ENCODE data around the gene SUN5.

Gene SUN5

DNA sequence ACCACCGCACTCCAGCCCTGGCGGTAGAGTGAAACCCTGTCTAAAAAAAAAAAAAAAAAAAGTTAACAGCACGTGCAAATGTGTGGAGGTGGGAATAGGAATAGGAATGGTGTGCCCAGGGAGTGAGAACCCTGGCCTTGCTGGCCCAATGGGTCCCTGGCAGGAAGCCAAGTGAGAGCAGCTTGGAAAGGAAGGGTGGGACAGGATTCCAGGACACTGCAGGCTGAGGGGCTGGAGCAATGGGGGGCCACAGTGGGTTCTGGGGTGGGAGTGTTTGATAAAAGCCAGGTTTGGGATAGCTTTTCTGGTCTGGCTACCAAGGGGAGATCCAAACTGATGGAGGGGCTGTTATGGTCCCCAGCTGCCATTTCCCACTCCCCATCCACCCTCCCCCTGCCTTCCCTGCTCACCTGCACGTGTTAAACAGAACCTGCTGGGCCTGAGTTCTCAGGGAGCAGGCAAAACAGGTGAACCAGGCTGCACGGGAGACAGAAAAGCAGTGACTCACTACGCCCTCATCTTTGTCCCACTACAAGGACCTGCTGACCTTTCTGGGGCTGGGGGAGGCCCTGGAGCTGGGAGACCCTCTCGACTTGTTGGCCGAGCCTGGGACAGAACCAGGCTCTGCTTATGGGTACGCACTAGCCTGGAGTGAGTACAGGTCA, 3.3 kb downstream of the SUN5 start:
- H3K9me2 ChIP-seq (replicated peaks; ENCODE audit: control insufficient read depth, low read length), result no peaks in the 10 kb centered on the region
- TF ChIP-seq, protein P1, sequence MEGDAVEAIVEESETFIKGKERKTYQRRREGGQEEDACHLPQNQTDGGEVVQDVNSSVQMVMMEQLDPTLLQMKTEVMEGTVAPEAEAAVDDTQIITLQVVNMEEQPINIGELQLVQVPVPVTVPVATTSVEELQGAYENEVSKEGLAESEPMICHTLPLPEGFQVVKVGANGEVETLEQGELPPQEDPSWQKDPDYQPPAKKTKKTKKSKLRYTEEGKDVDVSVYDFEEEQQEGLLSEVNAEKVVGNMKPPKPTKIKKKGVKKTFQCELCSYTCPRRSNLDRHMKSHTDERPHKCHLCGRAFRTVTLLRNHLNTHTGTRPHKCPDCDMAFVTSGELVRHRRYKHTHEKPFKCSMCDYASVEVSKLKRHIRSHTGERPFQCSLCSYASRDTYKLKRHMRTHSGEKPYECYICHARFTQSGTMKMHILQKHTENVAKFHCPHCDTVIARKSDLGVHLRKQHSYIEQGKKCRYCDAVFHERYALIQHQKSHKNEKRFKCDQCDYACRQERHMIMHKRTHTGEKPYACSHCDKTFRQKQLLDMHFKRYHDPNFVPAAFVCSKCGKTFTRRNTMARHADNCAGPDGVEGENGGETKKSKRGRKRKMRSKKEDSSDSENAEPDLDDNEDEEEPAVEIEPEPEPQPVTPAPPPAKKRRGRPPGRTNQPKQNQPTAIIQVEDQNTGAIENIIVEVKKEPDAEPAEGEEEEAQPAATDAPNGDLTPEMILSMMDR (IDR thresholded peaks at IDR 0.05; ENCODE audit: low read depth, low read length, poor library complexity, severe bottlenecking), result no peak
- no peak for TF ChIP-seq EZH2phosphoT487 (IDR thresholded peaks at IDR 0.05; ENCODE audit: borderline replicate concordance, low read length)
- no peak overlapping the region for H3K4me2 ChIP-seq (ENCODE audit: low read length)
- no peaks in the 10 kb centered on the region for H3K4me1 ChIP-seq (ENCODE audit: control insufficient read depth, low read length)
- no peaks in the 10 kb centered on the region for H3K9me3 ChIP-seq (ENCODE audit: control insufficient read depth, insufficient read depth, low read length)
- no peak overlapping the region for H3K27ac ChIP-seq (ENCODE audit: low read depth, low read length)
- H3F3A ChIP-seq (ENCODE audit: control insufficient read depth, insufficient read depth), result no peaks in the 10 kb centered on the region
- H4K20me1 ChIP-seq (ENCODE audit: control insufficient read depth, insufficient read depth, low read depth, low read length), result no peaks in the 10 kb centered on the region
- no peak overlapping the region for H3K4me3 ChIP-seq (ENCODE audit: low read length)
- H3K79me2 ChIP-seq (ENCODE audit: control insufficient read depth, low read length), result no peaks in the 10 kb centered on the region
- no peaks in the 10 kb centered on the region; the same call in 1 of the 2 replicates for H3K27me3 ChIP-seq (ENCODE audit: control insufficient read depth, low read length)
- no peaks in the 10 kb centered on the region for H3K36me3 ChIP-seq (ENCODE audit: control insufficient read depth, low read length)

GRCh38 chr20:32999603-33000250, 4.5 kb downstream of the SUN5 start:
- Histone ChIP-seq H3K9me3 (ENCODE audit: control insufficient read depth, insufficient read depth, low read length) (peaks cover 7% of the 10 kb centered on the region; the same call in 1 of the 2 replicates), H3K4me1 (ENCODE audit: control insufficient read depth, low read length) (no peaks in the 10 kb centered on the region), H3K27me3 (ENCODE audit: control insufficient read depth, low read length) (no peaks in the 10 kb centered on the region; the same call in 1 of the 2 replicates), H4K20me1 (ENCODE audit: control insufficient read depth, insufficient read depth, low read depth, low read length) (no peaks in the 10 kb centered on the region), H3K4me2 (ENCODE audit: low read length) (no peak overlapping the region), H3K36me3 (ENCODE audit: control insufficient read depth, low read length) (no peaks in the 10 kb centered on the region), H3K4me3 (ENCODE audit: low read length) (no peak overlapping the region), H3K27ac (ENCODE audit: low read depth, low read length) (no peak overlapping the region), H3K79me2 (ENCODE audit: control insufficient read depth, low read length) (no peaks in the 10 kb centered on the region), H3F3A (ENCODE audit: control insufficient read depth, insufficient read depth) (no peaks in the 10 kb centered on the region), H3K9me2 (replicated peaks; ENCODE audit: control insufficient read depth, low read length) (no peaks in the 10 kb centered on the region)
- TF ChIP-seq EZH2phosphoT487 (IDR thresholded peaks at IDR 0.05; ENCODE audit: borderline replicate concordance, low read length), result no peak
- TF ChIP-seq, protein P1 (IDR thresholded peaks at IDR 0.05; ENCODE audit: low read depth, low read length, poor library complexity, severe bottlenecking), result no peak

- Histone ChIP-seq H3K4me2 (ENCODE audit: low read length) (no peak overlapping the region), H4K20me1 (ENCODE audit: control insufficient read depth, insufficient read depth, low read depth, low read length) (no peaks in the 10 kb centered on the region), H3K27me3 (ENCODE audit: control insufficient read depth, low read length) (no peaks in the 10 kb centered on the region; the same call in 1 of the 2 replicates), H3K36me3 (ENCODE audit: control insufficient read depth, low read length) (no peaks in the 10 kb centered on the region), H3K9me3 (ENCODE audit: control insufficient read depth, insufficient read depth, low read length) (peaks cover 7% of the 10 kb centered on the region; the same call in 1 of the 2 replicates), H3F3A (ENCODE audit: control insufficient read depth, insufficient read depth) (no peaks in the 10 kb centered on the region), H3K4me1 (ENCODE audit: control insufficient read depth, low read length) (no peaks in the 10 kb centered on the region), H3K27ac (ENCODE audit: low read depth, low read length) (no peak overlapping the region), H3K4me3 (ENCODE audit: low read length) (no peak overlapping the region), H3K79me2 (ENCODE audit: control insufficient read depth, low read length) (no peaks in the 10 kb centered on the region), H3K9me2 (replicated peaks; ENCODE audit: control insufficient read depth, low read length) (no peaks in the 10 kb centered on the region)
- no peak for TF ChIP-seq EZH2phosphoT487 (IDR thresholded peaks at IDR 0.05; ENCODE audit: borderline replicate concordance, low read length)
- TF ChIP-seq, protein P1 (IDR thresholded peaks at IDR 0.05; ENCODE audit: low read depth, low read length, poor library complexity, severe bottlenecking), result no peak
Measured at GRCh38 chr20:32997431-32997830, 6.8 kb downstream of the SUN5 start.

Data from DOHH2 (cell line).